ENCODE measurements around the gene FOXA2.

Gene FOXA2

DNA sequence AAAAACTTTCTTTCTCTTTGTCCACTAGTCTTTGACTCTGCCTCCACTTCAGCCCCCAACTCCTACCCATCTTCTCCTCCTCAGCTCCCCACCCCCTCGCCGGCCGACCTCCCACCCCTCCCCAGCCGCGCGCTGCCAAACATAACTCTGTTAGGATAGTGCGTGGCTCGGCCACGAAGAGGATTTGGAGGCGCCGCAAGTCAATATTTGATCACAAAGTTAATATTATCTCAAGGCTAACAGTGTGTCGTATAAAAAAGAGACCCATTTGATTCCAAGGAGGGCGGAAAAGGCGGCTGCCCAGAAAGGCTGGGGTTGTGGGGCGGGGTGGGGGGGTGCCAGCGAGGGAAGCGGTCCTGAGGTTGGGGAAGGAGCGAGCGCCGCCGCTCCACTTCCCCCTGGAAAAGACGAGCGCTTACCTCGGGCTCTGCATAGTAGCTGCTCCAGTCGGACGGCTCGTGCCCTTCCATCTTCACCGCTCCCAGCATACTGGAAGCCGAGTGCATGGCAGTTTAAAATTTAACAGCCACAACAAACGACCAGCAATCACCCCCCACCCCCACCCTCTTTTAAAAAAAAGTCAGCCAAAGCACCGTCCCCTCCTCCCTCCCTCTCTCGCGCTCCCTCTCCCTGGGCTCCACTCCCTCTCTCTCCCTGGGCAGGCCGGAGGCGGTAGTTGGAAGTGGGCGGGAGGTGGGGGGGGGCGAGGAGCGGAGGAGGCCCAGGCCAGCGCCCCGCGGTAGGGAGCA is 425 bp downstream of the FOXA2 start:
- DNase-seq (ENCODE audit: low read depth) = no peak

DNA sequence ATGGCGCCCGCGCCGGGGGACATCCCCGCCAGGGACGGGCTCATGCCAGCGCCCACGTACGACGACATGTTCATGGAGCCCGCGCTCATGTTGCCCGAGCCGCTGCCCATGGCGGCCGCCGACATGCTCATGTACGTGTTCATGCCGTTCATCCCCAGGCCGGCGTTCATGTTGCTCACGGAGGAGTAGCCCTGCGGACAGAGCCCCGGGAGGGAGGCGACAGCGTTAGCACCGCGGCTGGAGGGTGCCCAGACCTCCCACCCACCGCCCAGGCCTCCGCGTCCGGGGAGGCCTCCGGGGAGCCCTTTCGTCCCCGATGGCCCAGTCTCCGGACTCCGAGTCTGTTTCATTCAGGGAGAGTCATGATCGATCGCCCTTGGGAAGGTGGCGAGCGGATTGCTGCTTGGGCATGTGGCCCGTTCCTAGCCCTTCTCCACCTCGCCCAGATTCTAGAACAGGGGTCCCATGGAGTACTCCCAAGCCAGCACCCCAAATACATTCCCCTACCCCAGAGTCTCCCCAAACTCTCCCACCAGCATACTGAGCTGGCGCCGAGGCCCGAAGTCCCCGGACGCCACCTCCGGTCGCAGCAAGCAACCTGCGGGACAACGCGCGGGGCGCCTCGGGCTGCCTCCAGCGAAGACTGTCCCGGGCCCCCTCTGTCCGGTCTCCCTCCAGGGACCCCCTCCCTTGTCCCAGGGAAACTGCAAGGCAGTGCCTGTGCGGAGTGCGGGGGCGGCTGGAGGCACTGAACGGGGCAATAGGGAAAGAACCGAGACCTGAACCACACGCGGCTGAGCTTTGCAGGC is 1.2 kb downstream of the FOXA2 start:
- DNase-seq (ENCODE audit: low read depth) = no peak

DNA sequence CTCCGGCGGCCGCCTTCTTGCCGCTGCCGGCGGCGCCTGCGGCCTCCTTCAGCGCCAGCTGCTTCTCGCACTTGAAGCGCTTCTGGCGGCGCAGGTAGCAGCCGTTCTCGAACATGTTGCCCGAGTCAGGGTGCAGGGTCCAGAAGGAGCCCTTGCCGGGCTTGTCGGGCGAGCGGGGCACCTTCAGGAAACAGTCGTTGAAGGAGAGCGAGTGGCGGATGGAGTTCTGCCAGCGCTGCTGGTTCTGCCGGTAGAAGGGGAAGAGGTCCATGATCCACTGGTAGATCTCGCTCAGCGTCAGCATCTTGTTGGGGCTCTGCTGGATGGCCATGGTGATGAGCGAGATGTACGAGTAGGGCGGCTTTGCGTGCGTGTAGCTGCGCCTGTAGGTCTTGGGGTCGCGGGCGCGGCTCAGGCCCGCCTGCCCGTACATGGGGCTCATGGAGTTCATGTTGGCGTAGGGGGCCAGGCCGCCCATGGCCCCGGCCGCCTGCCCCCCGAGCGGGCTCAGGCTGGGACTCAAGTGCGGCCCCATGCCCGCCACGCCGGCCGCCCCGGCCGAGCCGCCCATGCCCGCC is 1.9 kb downstream of the FOXA2 start:
- DNase-seq (ENCODE audit: low read depth) = no peak

DNA sequence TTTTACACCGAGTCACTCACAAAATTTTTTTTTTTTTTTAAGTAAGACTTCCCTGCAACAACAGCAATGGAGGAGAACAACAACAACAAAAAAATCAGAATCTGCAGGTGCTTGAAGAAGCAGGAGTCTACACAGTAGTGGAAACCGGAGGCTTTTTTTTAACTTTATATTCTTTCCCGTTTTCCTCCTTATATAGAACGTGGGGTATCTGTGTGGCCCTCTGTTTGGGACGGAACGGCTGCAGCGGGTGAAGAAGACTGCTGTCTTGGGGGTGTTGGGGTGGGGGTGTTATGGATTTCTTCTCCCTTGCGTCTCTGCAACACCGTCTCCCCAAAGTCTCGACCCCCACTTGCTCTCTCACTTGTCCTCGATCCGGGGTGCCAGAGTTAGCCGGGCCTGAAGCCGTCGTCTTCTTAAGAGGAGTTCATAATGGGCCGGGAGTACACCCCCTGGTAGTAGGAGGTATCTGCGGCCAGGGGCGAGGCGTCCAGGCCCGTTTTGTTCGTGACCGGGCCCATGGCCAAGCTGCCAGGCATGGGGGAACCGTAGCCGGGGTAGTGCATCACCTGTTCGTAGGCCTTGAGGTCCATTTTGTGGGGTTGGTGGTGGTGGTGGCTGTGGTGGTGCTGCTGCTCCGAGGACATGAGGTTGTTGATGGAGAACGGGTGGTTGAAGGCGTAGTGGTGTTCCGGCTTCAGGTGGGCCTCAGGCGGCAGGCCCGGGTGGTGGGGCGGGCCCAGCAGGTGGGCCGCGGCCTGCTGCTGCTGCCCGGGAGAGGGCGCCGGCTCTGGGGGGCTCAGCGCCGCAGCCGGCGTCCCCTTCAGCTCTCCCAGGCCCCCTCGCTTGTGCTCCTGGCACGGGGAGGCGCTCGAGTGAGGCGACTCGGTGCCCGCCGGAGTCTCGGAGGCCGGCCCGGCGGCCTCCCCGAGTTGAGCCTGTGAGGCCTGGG is 2.7 kb downstream of the FOXA2 start:
- DNase-seq (ENCODE audit: low read depth) = no peak

DNA sequence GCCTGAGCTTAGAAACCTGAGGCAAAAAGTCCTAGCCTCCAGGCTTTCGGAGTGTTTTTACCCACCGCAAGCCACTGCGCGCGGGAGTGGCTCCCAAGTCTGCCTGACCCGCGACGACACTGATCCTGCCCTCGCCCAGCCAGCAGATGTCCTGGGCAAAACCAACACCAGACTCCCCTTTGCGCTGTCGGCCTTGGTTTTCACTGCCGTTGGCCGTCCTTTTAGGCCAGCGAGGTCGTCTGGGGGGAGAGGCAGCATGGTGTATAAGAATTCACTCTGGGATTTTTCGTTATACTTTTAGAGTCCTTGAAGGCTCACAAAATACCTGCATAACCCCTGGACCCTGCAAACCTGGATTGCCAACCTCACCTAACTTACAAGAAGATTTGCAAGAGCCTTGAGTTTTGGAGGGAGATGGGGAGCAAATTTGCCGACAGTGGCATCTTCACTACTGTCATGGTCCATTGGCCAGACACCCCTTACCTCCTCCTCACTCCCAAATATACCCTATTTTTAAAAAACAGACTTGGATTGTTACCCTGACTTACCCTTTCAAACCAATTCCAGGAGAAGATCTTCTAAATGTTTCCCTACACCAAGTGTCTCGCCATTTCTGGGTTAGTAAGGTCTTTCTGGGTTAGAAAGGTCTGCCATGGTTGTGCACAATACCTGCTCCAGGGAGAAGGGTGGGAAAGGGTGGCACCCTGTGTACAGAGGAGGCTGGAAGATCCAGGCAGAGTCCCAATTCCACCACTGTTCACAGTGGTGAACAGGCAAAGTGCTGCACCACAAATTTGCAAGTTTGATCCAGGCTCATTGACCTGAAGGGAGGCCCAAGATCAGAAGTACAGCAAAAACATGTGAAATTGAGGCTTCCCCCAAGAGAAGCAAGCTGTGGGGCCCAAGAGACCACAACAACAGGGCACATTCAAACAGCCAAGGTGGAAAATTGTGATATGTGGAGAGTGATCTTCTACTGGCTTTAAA is 4.4 kb downstream of the FOXA2 start:
- DNase-seq (ENCODE audit: low read depth) = no peak

DNA sequence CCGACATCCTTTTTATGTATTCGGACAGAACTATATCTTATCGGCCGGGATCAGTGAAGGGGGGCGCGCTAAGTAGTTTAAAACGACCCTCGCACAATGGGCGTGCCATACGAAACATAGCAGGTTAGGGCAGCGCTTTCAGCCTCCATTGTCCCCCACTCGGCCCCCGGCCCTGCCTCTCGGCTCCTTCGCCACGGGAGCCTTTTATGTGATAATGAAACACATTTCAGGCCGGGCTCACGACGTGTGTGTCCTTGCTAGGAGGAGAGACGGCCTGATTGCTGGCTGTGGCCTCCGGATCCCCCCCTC is 5.3 kb downstream of the FOXA2 start:
- no peak for DNase-seq (ENCODE audit: low read depth)

DNA sequence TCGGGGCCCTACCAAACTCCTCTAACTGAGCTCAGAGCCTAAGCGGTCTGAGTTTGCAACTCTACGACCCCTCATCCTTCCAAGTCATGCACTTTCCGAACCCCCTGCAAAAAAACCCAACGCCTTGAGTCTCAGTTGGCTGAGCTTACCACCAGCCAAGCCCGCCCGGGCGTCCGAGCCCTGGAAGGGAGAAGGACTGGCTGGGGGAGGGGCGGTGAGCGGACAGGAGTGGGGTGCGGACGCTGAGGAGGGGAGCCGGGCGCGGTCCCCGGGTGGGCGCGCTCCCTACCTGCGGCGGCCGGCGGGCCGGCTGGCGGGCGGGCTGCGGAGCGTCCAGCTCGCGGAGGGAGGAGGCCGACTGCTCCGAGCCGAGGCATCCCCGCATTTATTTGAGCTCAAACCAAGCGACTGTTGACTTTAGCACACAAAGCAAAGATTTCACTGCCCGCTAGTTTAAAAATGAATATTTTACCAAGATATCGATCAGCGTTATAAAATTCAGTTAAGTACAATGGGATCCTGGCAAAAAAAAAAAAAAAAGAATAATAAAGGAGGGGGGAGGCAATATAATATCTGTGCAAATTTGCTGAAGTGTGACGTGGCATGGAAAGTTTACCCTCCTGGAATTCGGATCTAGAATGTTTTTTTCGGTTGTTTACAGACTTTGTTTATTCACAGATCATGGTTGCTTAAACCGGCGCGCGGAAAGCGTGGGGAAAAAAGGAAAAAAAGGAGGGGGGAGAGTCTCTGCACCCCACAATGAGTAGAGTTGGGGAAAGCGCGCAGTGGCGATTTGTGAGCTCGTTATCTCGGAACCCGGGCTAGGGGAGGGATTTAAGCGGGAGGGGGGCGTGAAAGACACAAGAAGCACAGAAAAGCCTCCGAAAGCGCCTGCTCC is 5.9 kb downstream of the FOXA2 start:
- DNase-seq (ENCODE audit: low read depth) = no peak

DNA sequence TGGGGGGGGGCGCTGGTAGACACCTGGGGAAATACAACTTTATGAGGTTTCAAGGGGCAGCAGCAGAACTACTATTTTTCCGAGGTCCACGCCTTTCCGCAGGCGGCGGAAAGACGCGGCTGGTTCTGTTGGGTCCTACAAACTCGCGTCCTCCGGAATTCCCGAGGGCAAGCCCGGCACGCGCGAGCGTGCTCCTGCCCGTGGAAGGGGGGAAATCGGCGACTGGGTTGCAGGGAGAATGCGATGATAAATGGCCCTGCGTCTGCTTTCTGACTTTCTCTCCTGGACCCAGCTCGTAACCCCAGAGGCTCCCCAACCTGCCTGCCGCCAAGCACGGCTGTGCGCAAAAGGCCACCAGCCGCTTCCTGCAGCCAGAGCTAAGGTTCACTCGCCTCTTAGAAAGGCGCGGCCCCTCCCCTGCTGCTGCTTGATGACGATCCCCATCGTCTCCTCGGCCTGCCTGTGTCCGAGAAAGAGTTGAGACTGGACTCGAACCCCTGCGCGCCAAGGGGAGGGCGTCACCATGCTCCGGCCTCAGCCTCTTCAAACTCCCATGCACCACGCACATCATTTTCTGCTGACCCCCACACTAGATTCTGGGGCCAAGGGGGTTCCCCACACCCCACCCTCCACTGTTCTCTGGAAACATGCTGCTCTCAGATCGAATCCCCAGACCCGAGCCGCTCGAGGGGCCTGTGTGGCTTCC is 6.7 kb downstream of the FOXA2 start:
- no peak for DNase-seq (ENCODE audit: low read depth)

DNA sequence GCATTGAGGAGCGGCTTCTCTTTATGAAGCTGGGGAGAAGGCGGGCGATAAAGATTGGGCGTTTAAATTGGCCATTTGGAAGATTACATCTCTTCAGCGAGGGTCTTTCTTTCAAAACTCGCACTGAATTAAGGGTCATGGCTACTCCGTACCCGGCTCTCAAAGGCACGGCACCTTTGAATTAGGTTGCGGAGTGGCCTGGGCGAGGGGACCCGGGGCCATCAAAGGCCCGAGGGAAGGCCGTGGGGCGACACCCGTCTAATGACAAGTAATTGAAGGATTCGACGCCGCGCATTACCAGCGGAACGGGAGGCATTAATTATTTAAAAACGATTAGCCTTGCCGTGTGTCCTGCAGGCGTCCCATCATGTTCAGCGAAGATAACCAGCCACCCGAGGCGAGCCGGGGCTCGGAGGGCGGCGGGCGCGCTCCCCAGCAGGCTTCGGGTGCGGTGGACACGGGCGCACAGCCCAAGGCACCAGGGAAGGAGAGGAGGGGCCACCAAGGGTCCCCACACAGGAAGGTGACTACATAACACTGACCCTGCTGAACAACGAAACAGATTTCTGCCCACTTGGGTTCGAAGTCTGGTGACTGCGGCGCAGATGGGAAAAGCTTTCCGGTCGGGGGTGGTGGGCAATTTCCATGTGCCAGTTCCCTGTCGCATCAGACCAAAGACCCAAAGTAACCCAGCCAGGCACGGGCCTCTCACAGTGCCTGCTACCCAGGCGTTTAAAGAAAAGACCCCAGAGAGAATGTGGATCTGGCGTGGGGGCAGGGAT is 7.4 kb downstream of the FOXA2 start:
- no peak for DNase-seq (ENCODE audit: low read depth)

DNA sequence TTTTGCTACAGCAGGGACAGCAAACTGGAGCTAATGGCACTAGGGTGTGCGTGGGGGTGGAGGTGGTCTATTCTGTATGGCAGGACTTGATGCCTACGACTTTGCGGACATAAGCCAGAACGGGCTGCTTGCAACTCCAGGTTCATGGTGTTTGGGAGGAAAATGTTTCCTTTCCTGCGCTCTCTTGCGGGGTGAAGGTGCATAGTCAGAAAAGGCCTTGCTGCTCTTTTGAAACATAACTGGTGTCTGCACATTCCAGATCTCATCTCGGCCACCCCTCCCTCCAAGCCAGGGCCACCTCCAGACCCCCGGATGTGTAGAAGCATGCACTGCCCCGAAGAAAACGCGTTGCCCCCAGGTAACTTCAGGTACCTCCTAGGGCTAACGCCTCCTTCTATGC is 8.1 kb downstream of the FOXA2 start:
- no peak for DNase-seq (ENCODE audit: low read depth)

DNA sequence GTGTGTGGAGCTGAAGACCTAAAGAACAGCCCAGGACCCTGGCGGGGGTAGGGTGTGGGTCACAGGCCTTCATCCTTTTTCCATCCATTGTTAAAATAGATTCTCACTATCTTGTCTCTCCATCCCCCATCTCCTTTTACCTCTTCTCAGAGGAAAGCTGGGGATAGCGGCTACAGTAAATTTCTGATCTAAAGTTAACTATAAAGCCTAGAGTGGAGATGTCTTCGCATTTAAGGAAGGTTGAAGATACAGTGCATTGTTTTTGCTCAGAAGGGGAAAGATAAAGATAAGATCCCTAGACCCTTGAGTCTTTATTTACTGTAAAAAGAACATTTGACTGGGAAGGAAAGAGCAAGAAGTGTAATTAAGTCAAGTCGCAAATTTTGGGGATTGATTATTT is 8.6 kb downstream of the FOXA2 start:
- no peak for DNase-seq (ENCODE audit: low read depth)

DNA sequence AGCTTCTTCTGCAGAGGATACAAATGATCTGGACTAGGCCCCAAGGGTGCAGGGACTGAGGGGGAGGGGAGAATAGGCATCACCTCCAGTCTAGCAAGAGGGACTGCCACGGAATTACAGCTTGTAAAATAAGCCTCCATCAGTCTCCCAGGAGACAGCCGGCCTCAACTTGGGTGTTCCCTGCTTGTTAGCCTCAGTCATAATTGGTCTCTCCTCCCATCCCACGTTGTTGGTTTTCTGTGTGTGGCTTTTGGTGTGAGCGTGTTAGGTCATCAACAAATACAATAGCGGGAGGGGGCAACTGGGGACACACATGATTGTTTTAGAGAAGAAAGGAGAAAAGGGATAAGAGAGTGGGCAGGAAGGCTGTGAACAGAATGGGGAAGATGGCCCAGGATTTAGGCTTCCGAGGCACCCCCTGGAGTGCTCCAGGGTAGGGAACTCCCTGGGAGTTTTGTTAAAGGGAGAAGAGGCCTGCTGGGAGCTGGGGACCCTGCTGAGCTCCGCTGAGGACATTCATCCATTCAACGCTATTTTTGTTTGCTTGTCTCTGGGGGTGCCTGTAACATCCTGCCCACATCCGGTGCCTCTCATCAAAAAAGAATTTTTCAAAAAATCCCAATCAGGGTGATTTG is 9.2 kb downstream of the FOXA2 start:
- DNase-seq (ENCODE audit: low read depth) = no peak

DNA sequence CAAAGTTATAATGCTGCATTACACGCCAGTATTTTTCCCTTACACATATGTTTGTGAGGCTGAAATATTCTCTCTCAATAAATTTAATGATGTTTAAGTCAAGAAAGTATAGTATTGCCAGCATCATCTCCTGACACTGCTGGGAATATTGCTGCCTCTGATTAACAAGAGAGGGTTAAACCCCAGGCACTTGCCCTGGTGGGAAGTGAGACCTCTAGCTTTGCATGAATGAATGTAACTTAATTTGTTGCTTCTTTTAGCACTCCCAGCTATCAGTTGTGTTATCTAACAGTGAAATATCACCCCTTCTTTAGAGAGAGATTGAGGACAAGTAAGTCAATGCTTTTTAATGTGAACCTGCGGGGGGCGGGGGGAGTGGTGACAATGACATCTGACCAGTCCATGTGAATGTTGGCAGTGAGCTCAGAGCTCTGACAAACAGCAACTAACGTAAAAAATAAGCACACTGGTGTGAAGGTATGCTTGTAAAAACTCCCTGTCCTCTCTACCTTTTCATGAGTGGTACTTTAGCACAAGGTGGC is 9.8 kb downstream of the FOXA2 start:
- DNase-seq (ENCODE audit: low read depth) = no peak

DNA sequence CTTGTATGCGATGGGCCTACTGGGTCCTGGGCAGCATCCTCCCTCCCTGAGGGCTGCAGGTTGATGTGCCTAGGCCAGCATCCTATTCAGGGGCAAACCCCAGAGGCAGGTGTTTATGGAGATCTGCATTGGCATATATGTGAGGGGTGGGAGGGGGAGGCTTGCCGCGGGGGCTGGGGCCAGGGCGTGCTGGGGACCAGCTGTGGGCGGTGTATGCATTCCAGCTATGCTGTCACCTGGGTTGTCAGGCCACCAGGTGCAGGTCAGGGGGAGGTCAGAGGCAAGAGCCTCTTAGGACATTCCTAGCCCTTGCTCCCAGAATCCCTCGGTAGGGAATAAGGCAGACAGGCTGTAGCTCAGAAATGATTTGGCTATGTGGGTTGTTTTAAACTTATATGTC is 11.9 kb downstream of the FOXA2 start:
- no peak for DNase-seq (ENCODE audit: low read depth)

DNA sequence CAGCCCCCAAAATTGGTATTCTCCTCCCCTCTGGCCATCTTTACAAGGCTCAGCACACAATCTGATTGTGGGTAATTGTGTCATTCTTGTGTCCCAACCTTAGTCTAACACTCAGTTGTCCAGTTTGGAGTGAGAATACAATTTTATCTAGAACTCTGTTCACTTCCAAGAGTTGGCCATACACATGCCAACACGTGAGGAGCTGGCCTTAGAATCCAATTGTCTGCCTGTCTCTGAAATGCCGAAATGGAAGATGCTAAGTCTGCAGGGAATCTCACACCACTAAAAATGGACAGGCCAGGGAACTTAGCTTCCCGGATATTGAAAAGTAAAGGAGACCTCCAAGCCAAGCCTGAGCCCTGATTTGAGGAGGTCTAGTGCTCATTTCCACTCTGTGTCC is 12.3 kb downstream of the FOXA2 start:
- DNase-seq (ENCODE audit: low read depth) = no peak

DNA sequence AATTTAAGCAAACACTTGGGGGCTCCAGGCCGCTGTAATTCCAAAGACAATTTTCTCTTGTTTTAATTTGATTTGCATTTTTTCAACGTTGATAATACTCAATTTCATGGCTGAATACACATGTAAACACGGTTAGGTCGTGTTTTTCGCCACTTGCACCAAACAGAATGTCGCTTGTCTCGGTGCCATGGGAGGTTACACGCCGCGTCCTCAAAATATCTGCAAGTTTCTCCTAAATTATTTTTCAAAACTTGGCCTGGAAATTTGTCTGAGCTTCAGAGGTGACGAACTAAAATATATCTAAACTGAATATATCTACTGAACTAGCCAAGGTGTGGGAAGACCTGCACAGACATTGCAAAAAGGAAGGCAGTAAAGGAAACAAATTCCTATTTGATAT is 15.0 kb downstream of the FOXA2 start:
- no peak for DNase-seq (ENCODE audit: low read depth)

DNA sequence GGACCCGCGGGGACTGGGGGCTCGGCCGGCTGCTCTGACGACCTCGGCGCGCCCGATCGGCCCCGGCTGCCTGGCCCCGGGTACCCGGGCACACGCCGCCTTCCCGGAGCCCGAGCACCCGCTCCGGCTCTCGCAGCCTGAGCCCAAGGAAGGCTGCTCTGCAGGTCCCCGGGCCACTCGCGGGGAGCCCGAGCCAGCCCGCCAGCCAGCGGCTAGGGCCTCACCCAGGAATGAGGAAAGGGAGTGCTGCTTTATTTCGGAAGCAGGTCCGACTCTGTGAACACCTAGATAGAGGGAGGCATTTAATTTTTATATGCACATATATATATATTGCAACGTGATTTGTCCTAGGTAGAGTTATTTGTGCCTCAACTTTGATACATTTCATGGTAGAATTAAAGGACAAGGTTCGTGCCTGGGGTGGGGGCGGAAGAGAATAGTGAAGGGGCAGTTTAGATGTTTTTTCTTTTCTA is 15.5 kb downstream of the FOXA2 start:
- DNase-seq (ENCODE audit: low read depth) = no peak

Measured in stimulated activated CD8-positive, alpha-beta memory T cell treated with anti-CD3 and anti-CD28 coated beads, Interleukin-12 subunit alpha, Interleukin-12 subunit beta, amount 100 ng/mL, for 4 hours (primary cell).